ENCODE data around the gene GFI1B. TPM values are rescaled to one million over a fixed set of nuclear protein-coding genes. Genes with fewer than 3 reads are reported as not detected.

The GFI1B gene
- under 1 TPM in 2 of 3 donors, not detected in 1; 0.02 to 0.04 TPM for polyA plus RNA-seq

- 10 to 22% (median 19%) methylated on average over 26 of the region's 26 CpGs for WGBS, 3 donors
Measured at GRCh38 chr9:132978451-132979131, at the start of gene GFI1B. TSS of gene GFI1B (plus strand) at chr9:132978694. CDS start at chr9:132986679, 7,985 bp downstream.

GRCh38 chr9:132931178-132931735, 47.2 kb upstream of the GFI1B start:
- no peak overlapping the region for H3K27ac ChIP-seq (ENCODE audit: low read depth, low read length)
- WGBS, 3 donors = 90 to 95% (median 91%) methylated on average over 9 of the region's 9 CpGs

More at GRCh38 chr9:132978451-132979131, at the start of gene GFI1B:
- H3K27ac ChIP-seq (ENCODE audit: low read depth, low read length) = no peak within 1 kb of the TSS

DNA sequence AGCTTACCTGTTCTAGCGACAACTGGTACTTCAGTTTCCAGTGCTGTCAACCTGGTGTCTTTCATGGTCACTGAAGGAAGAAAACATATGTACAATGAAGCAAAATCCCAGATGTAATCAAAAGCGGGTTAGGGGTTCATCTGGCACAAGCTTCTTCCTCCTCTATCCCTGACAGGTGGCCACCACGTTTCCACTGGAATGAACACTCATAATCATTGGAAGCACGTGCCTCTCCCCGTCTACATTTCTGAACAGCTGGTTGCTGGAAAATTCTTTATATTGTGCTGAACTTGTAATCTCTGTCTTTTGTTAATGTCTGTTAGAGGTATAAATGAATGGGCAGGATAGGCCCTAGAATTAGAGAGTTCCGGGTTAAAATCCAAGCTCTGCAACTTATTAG, 43.5 kb upstream of the GFI1B start:
- H3K27ac ChIP-seq (ENCODE audit: low read depth, low read length) = no peak overlapping the region
- WGBS, 3 donors = 84 to 89% (median 89%) methylated on average over 6 of the region's 6 CpGs

- H3K27ac ChIP-seq (ENCODE audit: low read depth, low read length) = no peak overlapping the region
- 90 to 97% (median 94%) methylated on average over 7 of the region's 7 CpGs for WGBS, 3 donors
Measured at GRCh38 chr9:132937463-132937901, 41.0 kb upstream of the GFI1B start.

DNA sequence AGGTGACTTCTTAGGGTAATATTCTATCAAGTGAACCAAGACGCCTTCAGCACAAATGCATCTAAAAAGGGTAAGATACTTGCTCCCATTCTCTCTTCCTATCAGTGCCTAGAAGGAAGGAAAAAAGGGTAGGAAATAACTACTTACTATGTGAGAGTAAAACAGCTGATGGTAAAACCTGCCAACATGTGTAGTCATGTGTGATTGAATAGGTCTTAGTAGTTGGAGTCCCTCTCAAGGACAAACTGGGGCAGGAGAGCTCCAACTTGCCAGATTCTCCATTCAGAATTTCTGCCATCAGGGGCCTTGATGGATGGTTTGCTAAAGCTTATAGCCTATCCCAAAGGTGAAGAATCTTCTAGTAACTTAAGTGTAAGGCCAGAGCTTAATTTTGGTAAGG, 39.3 kb upstream of the GFI1B start:
- no peak overlapping the region for H3K27ac ChIP-seq (ENCODE audit: low read depth, low read length)
- WGBS, 3 donors = 61 to 95% (median 88%) methylated on average over 1 of the region's 1 CpG

DNA sequence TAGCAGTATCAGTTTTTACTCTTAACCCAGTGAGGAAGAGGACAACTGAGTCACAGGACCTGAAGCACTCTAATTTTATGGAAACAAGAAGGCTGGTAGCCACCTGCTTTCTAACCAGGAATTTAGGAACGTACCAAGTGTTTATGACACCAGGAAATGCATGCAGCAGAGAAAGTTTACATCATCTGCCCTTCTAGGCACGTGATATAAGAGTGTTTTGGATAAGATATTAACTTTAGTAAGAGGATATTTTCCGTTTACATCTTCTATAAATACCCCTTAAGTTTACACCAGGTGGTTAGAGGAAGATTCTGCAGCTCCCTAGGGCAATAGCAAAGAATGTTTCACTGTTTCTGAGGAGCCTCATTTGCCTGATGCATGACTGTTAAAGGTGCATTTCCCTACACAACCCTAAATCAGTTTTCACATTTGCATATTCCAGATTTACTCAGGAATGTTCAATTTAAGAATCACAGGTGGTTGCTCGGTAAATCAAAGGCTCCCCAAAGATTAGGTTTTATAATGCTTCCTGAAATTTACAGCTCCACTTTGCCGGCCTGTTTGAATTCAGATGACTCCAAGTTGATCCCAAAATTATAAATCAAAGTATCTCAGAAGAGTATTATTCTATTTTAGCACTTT, 35.8 kb upstream of the GFI1B start:
- H3K27ac ChIP-seq (ENCODE audit: low read depth, low read length) = no peak overlapping the region
- 33 to 42% (median 38%) methylated on average over 5 of the region's 5 CpGs for WGBS, 3 donors

- H3K27ac ChIP-seq (ENCODE audit: low read depth, low read length) = peak overlapping the region; percentile 71
- WGBS, 3 donors = 1 to 2% (median 2%) methylated on average over 25 of the region's 25 CpGs
Measured at GRCh38 chr9:132943651-132944293, 34.7 kb upstream of the GFI1B start.

- H3K27ac ChIP-seq (ENCODE audit: low read depth, low read length) = peak within 1 kb of the TSS; percentile 71
- WGBS, 3 donors = 0 to 1% (median 0%) methylated on average over 54 to 72 of the region's 72 CpGs
Measured at GRCh38 chr9:132944294-132945185, 34.0 kb upstream of the GFI1B start, which contains the start of gene TSC1. TSS of gene TSC1 (minus strand) at chr9:132944616. CDS start at chr9:132928872, 15,744 bp downstream.

DNA sequence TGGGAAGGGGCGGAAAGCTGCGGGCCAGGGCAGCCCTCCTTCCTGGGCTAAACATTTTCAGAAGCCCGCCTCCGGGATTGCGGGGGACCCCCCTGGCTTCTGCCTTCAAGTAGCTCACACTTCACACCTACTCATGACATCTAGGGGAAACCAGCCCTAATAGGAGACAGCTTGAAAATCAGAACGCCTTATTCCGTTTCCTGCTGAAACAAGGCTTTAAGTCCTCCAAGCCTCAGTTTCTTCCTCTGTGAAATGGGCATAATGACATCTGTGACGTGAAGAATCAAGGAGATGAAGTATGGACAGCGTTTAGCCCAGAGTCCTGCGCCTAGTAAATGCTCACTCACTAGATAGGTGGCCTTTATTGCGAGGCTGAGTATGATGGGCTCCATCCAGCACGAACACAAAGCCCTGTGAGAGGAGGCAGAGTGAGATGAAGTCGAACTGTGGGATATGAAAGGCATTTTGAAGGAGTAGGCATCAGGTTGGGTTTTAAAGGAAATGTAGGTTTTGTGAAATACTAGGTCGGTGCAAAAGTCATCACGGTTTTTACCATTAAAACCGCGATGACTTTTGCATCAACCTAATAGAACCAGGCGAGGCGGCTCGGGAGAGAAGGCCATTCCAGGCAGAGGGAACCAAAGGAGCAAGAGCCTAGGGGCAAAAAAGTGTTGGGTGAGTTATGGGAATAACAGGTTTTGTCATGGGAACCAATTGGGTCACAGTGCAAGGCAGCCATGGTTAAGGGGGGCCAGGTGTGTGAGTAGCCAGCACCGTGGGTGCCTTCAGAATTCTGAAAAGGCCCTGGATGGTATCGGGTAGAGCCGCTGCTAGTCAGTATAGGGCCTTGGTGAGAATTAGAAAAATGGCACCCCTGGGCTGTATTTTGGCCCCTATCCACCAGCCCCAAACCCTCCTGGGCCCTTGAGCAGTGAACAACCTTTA, 33.0 kb upstream of the GFI1B start:
- WGBS, 3 donors = 62 to 70% (median 66%) methylated on average over 23 of the region's 23 CpGs
- H3K27ac ChIP-seq (ENCODE audit: low read depth, low read length) = no peak overlapping the region

DNA sequence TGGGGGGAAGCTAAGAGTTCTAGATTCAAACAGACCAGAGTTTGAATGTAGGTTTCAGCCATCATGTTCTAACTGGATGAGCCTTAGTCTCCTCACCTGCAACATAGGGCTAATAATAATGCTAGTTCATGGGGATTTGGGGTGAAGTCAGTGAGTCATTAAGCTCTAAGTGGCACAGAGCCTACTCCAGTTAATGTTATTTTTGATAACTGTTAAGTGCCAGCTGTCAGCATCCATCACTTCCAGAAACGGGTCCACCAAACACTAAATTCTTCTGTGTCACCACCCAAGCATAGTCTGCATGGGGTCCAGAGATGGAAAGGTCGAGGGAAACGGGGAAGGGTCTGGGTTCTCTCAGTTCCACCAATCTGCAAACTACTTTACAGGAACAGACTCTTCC, 32.3 kb upstream of the GFI1B start:
- 41 to 70% (median 59%) methylated on average over 3 of the region's 3 CpGs for WGBS, 3 donors
- no peak overlapping the region for H3K27ac ChIP-seq (ENCODE audit: low read depth, low read length)

DNA sequence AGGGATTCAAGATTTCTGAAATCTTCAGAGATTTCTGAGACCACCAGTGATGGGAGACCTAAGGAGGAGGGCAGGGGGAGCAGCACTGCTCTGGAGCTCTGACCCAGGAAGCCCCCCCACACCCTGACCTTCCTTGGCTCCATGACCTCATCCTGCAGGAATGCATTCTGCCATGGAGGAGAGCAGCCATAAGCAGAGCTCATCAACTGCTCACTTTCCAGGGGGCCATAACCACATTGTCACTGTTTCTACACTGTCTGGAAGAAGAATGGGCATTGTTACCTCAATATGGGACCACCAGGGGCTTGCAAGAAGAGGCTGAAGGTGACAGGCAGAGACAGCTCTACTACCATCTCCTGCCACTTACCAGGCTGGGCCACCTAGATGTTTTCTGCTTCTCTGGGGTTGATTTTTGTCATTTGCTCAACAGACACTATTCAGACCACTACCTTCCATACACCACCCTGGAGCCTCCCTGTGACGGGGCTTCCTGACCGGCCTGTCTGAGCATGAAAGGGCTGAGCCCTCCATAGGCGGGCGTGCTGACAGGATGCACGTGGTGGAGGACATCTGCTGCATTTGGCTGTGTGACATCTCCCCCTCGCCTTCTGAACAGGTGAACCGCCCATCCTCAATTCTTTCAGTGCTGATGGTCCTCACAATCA, 31.7 kb upstream of the GFI1B start:
- WGBS, 3 donors = 87 to 92% (median 88%) methylated on average over 7 of the region's 7 CpGs
- no peak overlapping the region for H3K27ac ChIP-seq (ENCODE audit: low read depth, low read length)

DNA sequence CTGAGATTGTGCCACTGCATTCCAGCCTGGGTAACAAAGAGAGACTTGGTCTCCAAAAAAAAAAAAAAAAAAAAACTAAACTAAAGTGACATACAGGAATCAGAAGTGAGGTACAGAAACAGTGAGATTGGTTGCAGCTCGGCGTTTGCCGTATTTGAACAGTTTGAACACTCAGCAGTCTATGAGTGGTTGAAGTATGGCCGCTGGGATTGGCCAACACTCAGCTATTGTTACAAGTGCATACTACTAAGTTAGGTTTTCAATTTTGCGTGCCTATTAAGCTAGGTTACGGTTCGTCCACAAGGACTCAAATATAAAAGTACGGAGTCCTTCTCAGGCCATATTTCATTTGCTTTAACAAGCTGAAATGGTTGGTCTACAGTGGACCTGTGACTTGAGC, 30.7 kb upstream of the GFI1B start:
- whole genome bisulfite sequencing, 3 donors = 87 to 93% (median 88%) methylated on average over 8 of the region's 8 CpGs
- no peak overlapping the region for H3K27ac ChIP-seq (ENCODE audit: low read depth, low read length)

- WGBS, 3 donors = 79 to 83% (median 80%) methylated on average over 18 of the region's 18 CpGs
- no peak overlapping the region for H3K27ac ChIP-seq (ENCODE audit: low read depth, low read length)
Measured at GRCh38 chr9:132948482-132949050, 29.9 kb upstream of the GFI1B start.

- 79 to 85% (median 84%) methylated on average over 4 of the region's 4 CpGs for WGBS, 3 donors
- H3K27ac ChIP-seq (ENCODE audit: low read depth, low read length) = no peak overlapping the region
Measured at GRCh38 chr9:132949709-132950108, 28.8 kb upstream of the GFI1B start.

GRCh38 chr9:132955123-132955522, 23.4 kb upstream of the GFI1B start:
- H3K27ac ChIP-seq (ENCODE audit: low read depth, low read length) = no peak overlapping the region
- WGBS, 3 donors = 65 to 87% (median 86%) methylated on average over 2 of the region's 2 CpGs

GRCh38 chr9:132955768-132956167, 22.7 kb upstream of the GFI1B start:
- no peak overlapping the region for H3K27ac ChIP-seq (ENCODE audit: low read depth, low read length)
- 46 to 63% (median 54%) methylated on average over 2 of the region's 2 CpGs for WGBS, 3 donors
